Gastroesophageal sphincter (tissue), 4 donors: ENCODE results near the gene ADGRE3. TPM values are rescaled to one million over a fixed set of nuclear protein-coding genes. Genes with fewer than 3 reads are reported as not detected.
"Not testable (repeated sequence)": the region's sequence is repeated elsewhere in the genome, so short reads cannot be mapped to it uniquely, and the experiment has no call there.

Experiments used
- ATAC-seq: fragments of 150-250 bp; one replicate; pipeline ENCODE4 v1.9.1; 2016; ENCODE audit warnings: mild to moderate bottlenecking, moderate library complexity
- H3K27ac ChIP-seq, 4 donors: fragments of 200-600 bp; sonication (generic) in 3 of 4; 1 replicate in 3 of 4; 2 replicates in 1 of 4; pipeline ENCODE4 v1.5.1; 2016 to 2019
- H3K27me3 ChIP-seq: fragments of 200-600 bp; sonication (generic); one replicate; pipeline ENCODE4 v1.5.1; 2019
- H3K36me3 ChIP-seq, 2 donors: fragments of 200-600 bp; sonication (generic); one replicate each; pipeline ENCODE4 v1.5.1; 2019; ENCODE audit warnings: control low read depth in 1 of 2
- H3K4me1 ChIP-seq, 3 donors: fragments of 200-600 bp; sonication (generic); 1 replicate in 2 of 3; 2 replicates in 1 of 3; pipeline ENCODE4 v1.5.1; 2016 to 2019; ENCODE audit warnings: control low read depth in 2 of 3
- H3K4me3 ChIP-seq, 2 donors: fragments of 200-600 bp; sonication (generic); one replicate each; pipeline ENCODE4 v1.5.1; 2019; ENCODE audit warnings: mild to moderate bottlenecking in 1 of 2, moderate library complexity in 1 of 2
- H3K9me3 ChIP-seq, 3 donors: fragments of 200-600 bp; sonication (generic); one replicate each; pipeline ENCODE4 v1.5.1; 2017 to 2019; ENCODE audit warnings: control low read depth in 2 of 3
- CTCF ChIP-seq, 4 experiments: fragments of 200-600 bp in 2 of 4; fragments of 450-650 bp in 2 of 4; sonication (generic) in 1 of 4; IDR thresholded peaks; one replicate each; pipeline ENCODE4 v1.5.1; 2017 to 2019; ENCODE audit warnings: antibody characterized with exemption in 4 of 4, mild to moderate bottlenecking in 2 of 4, moderate library complexity in 2 of 4
- EP300 ChIP-seq: sonication (generic); formaldehyde crosslinking; IDR thresholded peaks from one replicate; pipeline ENCODE4 v1.6.1; 2017; ENCODE audit warnings: antibody characterized with exemption, mild to moderate bottlenecking
- POLR2A ChIP-seq, 2 donors: fragments of 450-650 bp; IDR thresholded peaks; one replicate each; pipeline ENCODE4 v1.6.1; 2017; ENCODE audit warnings: antibody characterized with exemption in 2 of 2, mild to moderate bottlenecking in 2 of 2, moderate library complexity in 1 of 2
- POLR2AphosphoS5 ChIP-seq: sonication (generic); formaldehyde crosslinking; IDR thresholded peaks from one replicate; pipeline ENCODE4 v1.6.1; 2017; ENCODE audit warnings: antibody characterized with exemption
- WGBS, 2 donors: methylation state at CpG; one replicate each; pipeline ENCODE4 v1.1.5; 2018; ENCODE audit warnings: low coverage in 1 of 2; 5-methylcytosine and 5-hydroxymethylcytosine counted together
- total RNA-seq, 4 donors: library from RNA; depleted of rRNA; stranded (reverse); fragments of >200 nt; gene quantifications; one replicate each; pipeline ENCODE4 v1.1.0, GENCODE V29; 2016

The ADGRE3 gene
- total RNA-seq, 4 donors from 2014 or later, result not detected

- H3K4me1 ChIP-seq, result no peaks in the 10 kb centered on the region
- WGBS, 2 donors, result 93 to 100% methylated on average over 2 of the region's 2 CpGs
- no peak for ATAC-seq
These were observed 26.1 kb downstream of the ADGRE3 start for GRCh38 chr19:14648506-14648905.

GRCh38 chr19:14639536-14640277 lies 34.9 kb downstream of the ADGRE3 start:
- TF ChIP-seq POLR2A (IDR thresholded peaks at IDR 0.05) (no peak), EP300 (no peak), CTCF (IDR thresholded peaks at IDR 0.05) (no peak), POLR2AphosphoS5 (no peak)
- Histone ChIP-seq H3K4me3 (no peak overlapping the region), H3K27me3 (peaks cover 32% of the 10 kb centered on the region), H3K36me3 (no peaks in the 10 kb centered on the region), H3K27ac (no peak overlapping the region), H3K4me1 (no peaks in the 10 kb centered on the region), H3K9me3 (peaks cover 0 to 21% (median 0%) of the 10 kb centered on the region in 3 donors)
- 36 to 44% methylated on average over 3 to 4 of the region's 4 CpGs for WGBS, 2 donors
- no peak for ATAC-seq

More at GRCh38 chr19:14648506-14648905, 26.1 kb downstream of the ADGRE3 start:
- no peak overlapping the region for H3K4me3 ChIP-seq
- peaks cover 34% of the 10 kb centered on the region for H3K27me3 ChIP-seq
- H3K36me3 ChIP-seq, result no peaks in the 10 kb centered on the region
- H3K9me3 ChIP-seq, result peaks cover 0 to 2% (median 0%) of the 10 kb centered on the region in 3 donors
- no peak overlapping the region for H3K27ac ChIP-seq
- TF ChIP-seq EP300 (no peak), POLR2A (IDR thresholded peaks at IDR 0.05) (no peak), CTCF (IDR thresholded peaks at IDR 0.05) (no peak), POLR2AphosphoS5 (no peak)

GRCh38 chr19:14632286-14632685 lies 42.4 kb downstream of the ADGRE3 start:
- Histone ChIP-seq H3K27ac (no peak overlapping the region), H3K36me3 (no peaks in the 10 kb centered on the region), H3K27me3 (no peaks in the 10 kb centered on the region), H3K4me1 (no peaks in the 10 kb centered on the region), H3K9me3 (peaks cover 0 to 21% (median 0%) of the 10 kb centered on the region in 3 donors), H3K4me3 (no peak overlapping the region)
- ATAC-seq, result no peak
- TF ChIP-seq EP300 (no peak), POLR2AphosphoS5 (no peak), POLR2A (IDR thresholded peaks at IDR 0.05) (no peak), CTCF (IDR thresholded peaks at IDR 0.05) (no peak)
- 0 to 31% methylated on average over 1 of the region's 1 CpG for WGBS, 2 donors

DNA sequence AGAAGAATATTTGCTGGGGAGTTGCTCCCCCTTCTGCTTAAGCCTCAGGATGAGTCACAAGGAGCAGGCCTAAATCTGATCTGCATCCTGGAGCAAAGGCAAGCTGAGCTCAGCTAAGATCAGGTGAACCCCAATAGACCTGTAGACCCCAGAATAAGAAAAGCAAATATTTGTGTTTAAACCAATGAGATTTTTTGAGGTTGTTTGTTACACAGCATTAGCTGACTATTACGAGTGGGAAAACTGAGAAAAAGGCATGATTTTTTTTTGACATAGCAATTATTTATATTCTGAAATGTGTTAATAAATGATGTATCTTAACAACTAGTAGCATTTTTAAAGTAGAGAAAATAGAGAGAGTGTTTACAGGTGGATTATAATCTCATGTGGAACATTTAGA lies 45.1 kb downstream of the ADGRE3 start:
- Histone ChIP-seq H3K4me3 (no peak overlapping the region), H3K36me3 (no peaks in the 10 kb centered on the region), H3K27ac (no peak overlapping the region), H3K4me1 (no peaks in the 10 kb centered on the region), H3K9me3 (peaks cover 0 to 27% (median 0%) of the 10 kb centered on the region in 3 donors), H3K27me3 (peaks cover 7% of the 10 kb centered on the region)
- ATAC-seq, result no peak
- TF ChIP-seq POLR2AphosphoS5 (no peak), POLR2A (IDR thresholded peaks at IDR 0.05) (no peak), CTCF (IDR thresholded peaks at IDR 0.05) (no peak), EP300 (no peak)
- 57 to 83% methylated on average over 1 of the region's 1 CpG for WGBS, 2 donors

DNA sequence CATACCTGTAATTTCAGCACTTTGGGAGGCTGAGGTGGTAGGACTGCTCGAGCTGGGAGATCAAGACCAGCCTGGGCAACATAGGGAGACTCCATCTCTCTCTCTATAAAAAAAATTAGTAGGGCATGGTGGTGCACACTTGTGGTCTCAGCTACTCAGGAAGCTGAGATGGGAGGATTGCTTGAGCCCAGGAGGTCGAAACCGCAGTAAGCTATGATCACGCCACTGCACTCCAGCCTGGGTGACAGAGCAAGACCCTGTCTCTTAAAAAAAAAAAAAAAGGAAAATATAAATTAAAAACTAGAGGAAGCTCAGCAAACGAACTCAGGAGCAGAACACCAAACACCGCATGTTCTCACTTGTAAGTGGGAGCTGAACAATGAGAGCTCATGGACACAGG lies 50.2 kb downstream of the ADGRE3 start:
- not testable (repeated sequence) for ATAC-seq, H3K4me3 ChIP-seq
- 72 to 87% methylated on average over 5 of the region's 6 CpGs for WGBS, 2 donors

More for the DNA sequence above, 50.2 kb downstream of the ADGRE3 start:
- not testable (repeated sequence) for H3K4me1 ChIP-seq, H3K27ac ChIP-seq, H3K36me3 ChIP-seq, H3K27me3 ChIP-seq
- H3K9me3 ChIP-seq, result peaks cover 0 to 24% (median 0%) of the 10 kb centered on the region in 3 donors
